Body of pancreas (tissue), 4 donors: Measurements from ENCODE around the gene RAB21. TPM values are rescaled to one million over a fixed set of nuclear protein-coding genes. Genes with fewer than 3 reads are reported as not detected.

ENCODE experiments used
- ATAC-seq: fragments of 150-250 bp; one replicate; pipeline ENCODE4 v1.9.1; 2016
- DNase-seq, 4 donors: peaks; one replicate each; pipeline ENCODE4 v3.0.0-alpha.2; 2019
- H3K27ac ChIP-seq, 4 donors: fragments of 200-600 bp; sonication (generic); 1 replicate in 3 of 4; 2 replicates in 1 of 4; pipeline versions ENCODE4 v1.5.1 to v1.6.1; 2016 to 2019; ENCODE audit warnings: mild to moderate bottlenecking in 1 of 4, mixed read lengths in 1 of 4, moderate library complexity in 1 of 4
- H3K27me3 ChIP-seq, 2 donors: fragments of 200-600 bp; sonication (generic); one replicate each; pipeline ENCODE4 v1.6.0; 2016; ENCODE audit warnings: mild to moderate bottlenecking in 1 of 2
- H3K36me3 ChIP-seq, 2 donors: fragments of 200-600 bp; sonication (generic); replicated peaks in 1 of 2; 2 replicates each; pipeline ENCODE4 v1.5.1; 2016; ENCODE audit warnings: low read depth in 2 of 2; ENCODE audit not compliant: insufficient read depth in 1 of 2
- H3K4me1 ChIP-seq: fragments of 200-600 bp; sonication (generic); one replicate; pipeline ENCODE4 v1.6.0; 2016
- H3K4me3 ChIP-seq, 2 donors: fragments of 200-600 bp; sonication (generic); 1 replicate in 1 of 2; 2 replicates in 1 of 2; pipeline ENCODE4 v1.5.1; 2016 to 2019
- H3K9me3 ChIP-seq, 3 donors: fragments of 200-600 bp; sonication (generic); 1 replicate in 2 of 3; 2 replicates in 1 of 3; pipeline ENCODE4 v1.5.1; 2016
- CTCF ChIP-seq, 7 experiments: fragments of 450-650 bp in 4 of 7; fragments of 200-600 bp in 3 of 7; sonication (generic) in 3 of 7; IDR thresholded peaks; one replicate each; pipeline ENCODE4 v1.5.1; 2016 to 2019; ENCODE audit warnings: antibody characterized with exemption in 7 of 7
- POLR2A ChIP-seq, 3 donors: fragments of 450-650 bp; IDR thresholded peaks; one replicate each; pipeline ENCODE4 v1.6.1; 2016; ENCODE audit warnings: antibody characterized with exemption in 3 of 3, mild to moderate bottlenecking in 2 of 3
- WGBS, 2 donors: methylation state at CpG; one replicate each; pipeline ENCODE4 v1.1.5; 2017; 5-methylcytosine and 5-hydroxymethylcytosine counted together
- intact Hi-C: fragments of 100-400 bp; cut with DNase I; formaldehyde crosslinking; loops from one replicate; pipeline ENCODE4 v1.15.1; 2023
- total RNA-seq, 2 donors: library from RNA; depleted of rRNA; stranded (reverse); fragments of >200 nt; gene quantifications; one replicate each; pipeline ENCODE4 v1.1.0, GENCODE V29; 2016

The RAB21 gene
- total RNA-seq, 2 donors from 2014 or later = 4.3 to 4.4 TPM

GRCh38 chr12:71726548-71726947 lies 28.1 kb upstream of the RAB21 start:
- ATAC-seq (no peak), DNase-seq (no peak)
- Histone ChIP-seq H3K4me3 (no peak overlapping the region), H3K36me3 (no peaks in the 10 kb centered on the region), H3K4me1 (no peaks in the 10 kb centered on the region), H3K9me3 (no peaks in the 10 kb centered on the region), H3K27me3 (no peaks in the 10 kb centered on the region), H3K27ac (no peak overlapping the region)
- no peak for TF ChIP-seq CTCF (IDR thresholded peaks at IDR 0.05)
- intact Hi-C loops = no loop called here
- 85 to 92% methylated on average over 2 of the region's 2 CpGs for WGBS, 2 donors

- no peak overlapping the region for H3K27ac ChIP-seq
- intact Hi-C loops = no loop called here
- DNase-seq (no peak), ATAC-seq (no peak)
- H3K4me1 ChIP-seq = no peaks in the 10 kb centered on the region
- no peak overlapping the region for H3K4me3 ChIP-seq
- 82% methylated on average over 5 of the region's 5 CpGs for WGBS, 2 donors
- H3K27me3 ChIP-seq = no peaks in the 10 kb centered on the region
- no peaks in the 10 kb centered on the region for H3K36me3 ChIP-seq
- H3K9me3 ChIP-seq = no peaks in the 10 kb centered on the region
- no peak for TF ChIP-seq POLR2A (IDR thresholded peaks at IDR 0.05)
- no peak for TF ChIP-seq CTCF (IDR thresholded peaks at IDR 0.05)
Measured at GRCh38 chr12:71727958-71728357, 26.7 kb upstream of the RAB21 start.

- no peaks in the 10 kb centered on the region for H3K9me3 ChIP-seq
- H3K36me3 ChIP-seq = no peaks in the 10 kb centered on the region
- DNase-seq (no peak), ATAC-seq (no peak)
- TF ChIP-seq CTCF (IDR thresholded peaks at IDR 0.05) (no peak), POLR2A (IDR thresholded peaks at IDR 0.05) (no peak)
- H3K27me3 ChIP-seq = no peaks in the 10 kb centered on the region
- H3K4me1 ChIP-seq = no peaks in the 10 kb centered on the region
- no peak overlapping the region for H3K27ac ChIP-seq
- no peak overlapping the region for H3K4me3 ChIP-seq
- intact Hi-C loops = no loop called here
- WGBS, 2 donors = 79 to 81% methylated on average over 7 of the region's 7 CpGs
Measured at GRCh38 chr12:71730936-71731335, 23.7 kb upstream of the RAB21 start.

- no peak for TF ChIP-seq POLR2A (IDR thresholded peaks at IDR 0.05)
- TF ChIP-seq CTCF (IDR thresholded peaks at IDR 0.05) = no peak
- Histone ChIP-seq H3K9me3 (no peaks in the 10 kb centered on the region), H3K27ac (no peak overlapping the region), H3K4me1 (no peaks in the 10 kb centered on the region), H3K36me3 (no peaks in the 10 kb centered on the region), H3K27me3 (no peaks in the 10 kb centered on the region), H3K4me3 (no peak overlapping the region)
- no peak for DNase-seq
- ATAC-seq = no peak
- 69 to 73% methylated on average over 20 to 21 of the region's 21 CpGs for WGBS, 2 donors
- intact Hi-C loops = no loop called here
Measured at GRCh38 chr12:71731439-71732356, 23.0 kb upstream of the RAB21 start.

- DNase-seq = no peak
- WGBS, 2 donors = 62% methylated on average over 3 of the region's 3 CpGs
- TF ChIP-seq CTCF (IDR thresholded peaks at IDR 0.05) (no peak), POLR2A (IDR thresholded peaks at IDR 0.05) (no peak)
- Histone ChIP-seq H3K4me1 (no peaks in the 10 kb centered on the region), H3K27me3 (no peaks in the 10 kb centered on the region), H3K36me3 (no peaks in the 10 kb centered on the region), H3K9me3 (no peaks in the 10 kb centered on the region), H3K27ac (no peak overlapping the region), H3K4me3 (no peak overlapping the region)
- intact Hi-C loops = no loop called here
- no peak for ATAC-seq
Measured at GRCh38 chr12:71732357-71732712, 22.3 kb upstream of the RAB21 start.
